IMR-90 (cell line): ENCODE results near the gene ADRA1B. TPM values are rescaled to one million over a fixed set of nuclear protein-coding genes. Genes with fewer than 3 reads are reported as not detected.

Source experiments
- ATAC-seq: fragments of 200-7000 bp; cut with Tn5 transposase; 2 replicates; pipeline ENCODE4 v1.9.1; 2020; ENCODE audit warnings: low read depth, mild to moderate bottlenecking, moderate library complexity
- BruUV-seq: library from RNA; stranded (reverse); fragments of 400-500 nt; replicated peaks from 2 replicates; lab custom pipeline; 2021; lab: Mats Ljungman, UMichigan
- CTCF ChIA-PET: fragments of 300-600 bp; formaldehyde crosslinking; extraction: SDS; loops from one replicate; lab custom pipeline; 2021; ENCODE audit warnings: antibody characterized with exemption; lab: Yijun Ruan, JAX
- POLR2A ChIA-PET: fragments of 300-600 bp; sonication (Branson Sonifier 250); formaldehyde crosslinking; loops from one replicate; lab custom pipeline; 2022; ENCODE audit warnings: antibody characterized with exemption; ENCODE audit not compliant: unreplicated experiment; lab: Charles Lee
- DNase-seq: peaks from one replicate; pipeline ENCODE4 v3.0.0; 2013
- H2AFZ ChIP-seq: replicated peaks from 2 replicates; pipeline ENCODE3; 2013; ENCODE audit warnings: low read length, mild to moderate bottlenecking; ENCODE audit not compliant: poor library complexity
- H2AK5ac ChIP-seq: 2 replicates; pipeline ENCODE4 v1.6.1; 2013; ENCODE audit warnings: low read depth, low read length, inconsistent platforms
- H2AK9ac ChIP-seq: replicated peaks from 2 replicates; pipeline ENCODE3; 2013; ENCODE audit warnings: mild to moderate bottlenecking, low read depth, low read length, moderate library complexity; ENCODE audit not compliant: poor library complexity
- H2BK120ac ChIP-seq: 2 replicates; pipeline ENCODE4 v1.6.1; 2013; ENCODE audit warnings: low read depth, low read length, inconsistent platforms
- H2BK15ac ChIP-seq: 3 replicates; pipeline ENCODE4 v1.6.1; 2013; ENCODE audit warnings: low read depth, low read length, inconsistent platforms
- H2BK20ac ChIP-seq: 2 replicates; pipeline ENCODE4 v1.6.1; 2013; ENCODE audit warnings: low read depth, mild to moderate bottlenecking, inconsistent platforms, low read length, moderate library complexity
- H2BK5ac ChIP-seq: 2 replicates; pipeline ENCODE4 v1.6.1; 2013; ENCODE audit warnings: mild to moderate bottlenecking, low read depth, low read length, inconsistent platforms; ENCODE audit not compliant: poor library complexity, severe bottlenecking
- H3K14ac ChIP-seq: replicated peaks from 2 replicates; pipeline ENCODE4 v1.6.1; 2013; ENCODE audit warnings: low read depth, low read length, inconsistent platforms
- H3K18ac ChIP-seq: 2 replicates; pipeline ENCODE4 v1.6.1; 2013; ENCODE audit warnings: low read depth, low read length, control low read depth
- H3K23ac ChIP-seq: 2 replicates; pipeline ENCODE4 v1.6.1; 2013; ENCODE audit warnings: low read depth, low read length, inconsistent platforms
- H3K27ac ChIP-seq: 2 replicates; pipeline ENCODE4 v1.5.1; 2013; ENCODE audit warnings: mild to moderate bottlenecking, control low read depth, low read length; ENCODE audit not compliant: insufficient read depth
- H3K27me3 ChIP-seq: 2 replicates; pipeline ENCODE4 v1.6.1; 2013; ENCODE audit warnings: low read length; ENCODE audit not compliant: control insufficient read depth, insufficient read depth
- H3K36me3 ChIP-seq: 2 replicates; pipeline ENCODE4 v1.6.1; 2013; ENCODE audit warnings: low read length, mixed read lengths; ENCODE audit not compliant: control insufficient read depth, insufficient read depth
- H3K4ac ChIP-seq: 2 replicates; pipeline ENCODE4 v1.6.1; 2013; ENCODE audit warnings: low read depth, low read length, inconsistent platforms
- H3K4me1 ChIP-seq: 2 replicates; pipeline ENCODE4 v1.6.1; 2013; ENCODE audit warnings: low read length, mixed read lengths; ENCODE audit not compliant: control insufficient read depth, insufficient read depth
- H3K4me2 ChIP-seq: 2 replicates; pipeline ENCODE4 v1.6.1; 2013; ENCODE audit warnings: low read depth, mild to moderate bottlenecking, control low read depth, low read length, moderate library complexity
- H3K4me3 ChIP-seq: 2 replicates; pipeline ENCODE4 v1.5.1; 2013; ENCODE audit warnings: low read depth, mild to moderate bottlenecking, control low read depth, low read length, moderate library complexity; ENCODE audit not compliant: insufficient read depth
- H3K56ac ChIP-seq: 2 replicates; pipeline ENCODE4 v1.6.1; 2013; ENCODE audit warnings: low read length, inconsistent platforms; ENCODE audit not compliant: insufficient read depth; ENCODE audit errors: extremely low read depth
- H3K79me1 ChIP-seq, 2 experiments: 2 replicates each; pipeline ENCODE4 v1.6.1; 2013; ENCODE audit warnings: low read length in 2 of 2, inconsistent platforms in 1 of 2, low read depth in 1 of 2
- H3K9ac ChIP-seq: 2 replicates; pipeline ENCODE4 v1.6.1; 2013; ENCODE audit warnings: low read depth, low read length, control low read depth
- H3K9me1 ChIP-seq: 2 replicates; pipeline ENCODE4 v1.6.1; 2013; ENCODE audit warnings: low read length, inconsistent platforms; ENCODE audit not compliant: insufficient read depth
- H3K9me3 ChIP-seq: 2 replicates; pipeline ENCODE4 v1.6.1; 2013; ENCODE audit warnings: low read length; ENCODE audit not compliant: control insufficient read depth, insufficient read depth
- H4K20me1 ChIP-seq: 2 replicates; pipeline ENCODE4 v1.6.1; 2013; ENCODE audit warnings: low read length, inconsistent platforms; ENCODE audit not compliant: insufficient read depth
- H4K5ac ChIP-seq: 2 replicates; pipeline ENCODE4 v1.6.1; 2013; ENCODE audit warnings: mild to moderate bottlenecking, low read depth, low read length, control low read depth
- H4K8ac ChIP-seq, 2 experiments: 2 replicates each; pipeline ENCODE4 v1.6.1; 2013; ENCODE audit warnings: low read depth in 2 of 2, low read length in 2 of 2, control low read depth in 1 of 2, inconsistent platforms in 1 of 2
- H4K91ac ChIP-seq: 2 replicates; pipeline ENCODE4 v1.6.1; 2013; ENCODE audit warnings: low read depth, low read length, inconsistent platforms; ENCODE audit not compliant: insufficient read depth
- FOS ChIP-seq: fragments of 150-350 bp; IDR thresholded peaks from 2 replicates; pipeline ENCODE4 v1.6.1; 2016; ENCODE audit warnings: low read depth, low read length
- MAZ ChIP-seq: IDR thresholded peaks from 2 replicates; pipeline ENCODE4 v1.6.1; 2012; ENCODE audit warnings: low read depth, mild to moderate bottlenecking, low read length, improper control_type of control experiment, moderate library complexity, borderline replicate concordance
- MXI1 ChIP-seq: IDR thresholded peaks from 2 replicates; pipeline ENCODE4 v1.6.1; 2012; ENCODE audit warnings: low read depth, mild to moderate bottlenecking, low read length, moderate library complexity, borderline replicate concordance
- RFX5 ChIP-seq: IDR thresholded peaks from 2 replicates; pipeline ENCODE4 v1.8.0; 2012; ENCODE audit warnings: low read depth, mild to moderate bottlenecking, low read length, moderate library complexity
- WGBS, 2 experiments: methylation state at CpG; one replicate each; pipeline versions ENCODE4 v1.1.5 to v1.1.7; 2013; ENCODE audit warnings: missing lambda C conversion rate in 2 of 2; ENCODE audit not compliant: insufficient read length in 1 of 2; ENCODE audit errors: extremely low coverage in 2 of 2; 5-methylcytosine and 5-hydroxymethylcytosine counted together
- dilution Hi-C: fragments of 300-500 bp; cut with HindIII; formaldehyde crosslinking; loops from one replicate; pipeline ENCODE4 v1.14.3; 2018; ENCODE audit warnings: low sequenced_read_pairs; ENCODE audit not compliant: unreplicated experiment
- in situ Hi-C: fragments of 300-500 bp; cut with MboI; formaldehyde crosslinking; loops from 3 replicates; pipeline ENCODE4 v1.14.3; 2019; ENCODE audit warnings: low sequenced_read_pairs, inconsistent platforms, mixed read lengths
- intact Hi-C: fragments of 100-400 bp; cut with micrococcal nuclease; formaldehyde crosslinking; loops from 2 replicates; pipeline ENCODE4 v1.10.0; 2022
- polyA plus RNA-seq, 3 experiments: library from polyadenylated mRNA; depleted of rRNA; stranded (reverse); fragments of >200 nt; gene quantifications; 2 replicates each; pipeline ENCODE4 v1.2.3, GENCODE V29; 2012; ENCODE audit warnings: low replicate concordance in 1 of 3
- total RNA-seq: library from RNA; depleted of rRNA; stranded (reverse); fragments of >200 nt; gene quantifications from 2 replicates; pipeline ENCODE4 v1.2.3, GENCODE V29; 2012

Gene ADRA1B
- total and polyA plus RNA-seq, 2 of the 4 experiments (the other 2 are of a cell fraction) = 0.18 to 1.5 TPM

- no peaks in the 10 kb centered on the region for H3K79me1 ChIP-seq
- no peaks in the 10 kb centered on the region for H3K9me3 ChIP-seq
- no peak overlapping the region for H3K18ac ChIP-seq
- no peak overlapping the region for H3K23ac ChIP-seq
- CTCF ChIA-PET = no interaction called here
- H3K9me1 ChIP-seq = no peaks in the 10 kb centered on the region
- H4K20me1 ChIP-seq = no peaks in the 10 kb centered on the region
- no peak overlapping the region for H3K27ac ChIP-seq
- in situ Hi-C loops (no loop called here), dilution Hi-C loops (no loop called here), intact Hi-C loops (no loop called here)
- no peak overlapping the region for H2BK5ac ChIP-seq
- H3K4me3 ChIP-seq = no peak overlapping the region
- POLR2A ChIA-PET = no interaction called here
- no peak overlapping the region for H2BK20ac ChIP-seq
- H2BK15ac ChIP-seq = no peak overlapping the region
- no peak overlapping the region for H4K5ac ChIP-seq
- no peak overlapping the region for H4K8ac ChIP-seq
- peaks cover 2% of the 10 kb centered on the region; the same call in 1 of the 2 replicates for H3K4me1 ChIP-seq
- no peak overlapping the region for H2AK9ac ChIP-seq
- TF ChIP-seq FOS = no peak
- TF ChIP-seq RFX5 = no peak
- no peak for TF ChIP-seq MAZ
- no peak for TF ChIP-seq MXI1
- no peaks in the 10 kb centered on the region; the same call in 1 of the 2 replicates for H3K27me3 ChIP-seq
- H3K36me3 ChIP-seq = no peaks in the 10 kb centered on the region
- H3K56ac ChIP-seq = no peak overlapping the region
- H2AK5ac ChIP-seq = no peak overlapping the region
- 100% methylated on average over 1 of the region's 5 CpGs; no CpG with 5 or more reads in 1 of the 2 experiments for WGBS, 2 experiments
- H2AFZ ChIP-seq = no peak overlapping the region
- no peak overlapping the region for H3K9ac ChIP-seq
- no peak overlapping the region for H2BK120ac ChIP-seq
- no peak overlapping the region for H3K4ac ChIP-seq
- H3K14ac ChIP-seq = no peak overlapping the region
- H3K4me2 ChIP-seq = no peak overlapping the region
- ATAC-seq (no peak), DNase-seq (no peak)
- BruUV-seq = no TSS peak
- no peak overlapping the region for H4K91ac ChIP-seq
Observed at GRCh38 chr5:159944056-159944600, 27.8 kb downstream of the ADRA1B start.
